ENCODE data around the gene PRDM5.

- TF ChIP-seq, protein P1, sequence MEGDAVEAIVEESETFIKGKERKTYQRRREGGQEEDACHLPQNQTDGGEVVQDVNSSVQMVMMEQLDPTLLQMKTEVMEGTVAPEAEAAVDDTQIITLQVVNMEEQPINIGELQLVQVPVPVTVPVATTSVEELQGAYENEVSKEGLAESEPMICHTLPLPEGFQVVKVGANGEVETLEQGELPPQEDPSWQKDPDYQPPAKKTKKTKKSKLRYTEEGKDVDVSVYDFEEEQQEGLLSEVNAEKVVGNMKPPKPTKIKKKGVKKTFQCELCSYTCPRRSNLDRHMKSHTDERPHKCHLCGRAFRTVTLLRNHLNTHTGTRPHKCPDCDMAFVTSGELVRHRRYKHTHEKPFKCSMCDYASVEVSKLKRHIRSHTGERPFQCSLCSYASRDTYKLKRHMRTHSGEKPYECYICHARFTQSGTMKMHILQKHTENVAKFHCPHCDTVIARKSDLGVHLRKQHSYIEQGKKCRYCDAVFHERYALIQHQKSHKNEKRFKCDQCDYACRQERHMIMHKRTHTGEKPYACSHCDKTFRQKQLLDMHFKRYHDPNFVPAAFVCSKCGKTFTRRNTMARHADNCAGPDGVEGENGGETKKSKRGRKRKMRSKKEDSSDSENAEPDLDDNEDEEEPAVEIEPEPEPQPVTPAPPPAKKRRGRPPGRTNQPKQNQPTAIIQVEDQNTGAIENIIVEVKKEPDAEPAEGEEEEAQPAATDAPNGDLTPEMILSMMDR (optimal IDR thresholded peaks at IDR 0.05 in 1 of 3, IDR thresholded peaks at IDR 0.05 in 1 of 3, conservative IDR thresholded peaks at IDR 0.05 in 1 of 3; ENCODE audit: extremely low read depth in 1 of 3, insufficient read depth in 2 of 3, low read length in 3 of 3) = no peak
- TF ChIP-seq EZH2 (IDR thresholded peaks at IDR 0.05; ENCODE audit: low read length) = no peak
These were observed 3.2 kb downstream of the PRDM5 start for GRCh38 chr4:120919358-120919757.

Measured in keratinocyte (primary cell).